HG02840 (cell line): ENCODE measurements around the gene KIRREL1.

Experiments
- ATAC-seq: cut with Tn5 transposase; IDR thresholded peaks from one replicate; pipeline ENCODE4 v1.9.1; 2021; ENCODE audit warnings: mild to moderate bottlenecking, moderate library complexity, moderate number of reproducible peaks; ENCODE audit not compliant: unreplicated experiment, low FRiP score

Gene KIRREL1

GRCh38 chr1:158059984-158060383 lies 66.5 kb downstream of the KIRREL1 start:
- ATAC-seq = no peak

GRCh38 chr1:158062174-158062573 lies 68.7 kb downstream of the KIRREL1 start:
- ATAC-seq = no peak

GRCh38 chr1:158067662-158068061 lies 74.2 kb downstream of the KIRREL1 start:
- no peak for ATAC-seq

DNA sequence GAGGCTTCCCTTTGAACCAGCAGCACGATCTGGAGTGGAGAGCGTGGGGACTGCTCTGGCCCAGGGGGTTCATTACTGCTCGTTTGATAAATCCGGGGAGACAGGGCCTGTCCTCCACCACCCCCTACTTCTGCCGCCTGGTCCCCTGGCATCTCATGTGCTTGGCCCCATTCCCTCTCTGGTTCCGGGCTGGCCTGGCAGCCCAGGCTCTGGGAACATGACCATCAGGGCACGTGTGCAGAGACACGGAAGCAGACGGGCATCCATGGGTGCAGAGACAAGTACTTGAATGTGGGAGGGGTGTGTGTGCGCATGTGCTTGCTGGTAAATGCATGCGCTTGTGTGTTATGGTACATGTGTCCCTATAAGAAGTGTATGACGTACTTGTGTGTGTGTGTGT lies 75.5 kb downstream of the KIRREL1 start:
- no peak for ATAC-seq

- ATAC-seq = no peak
Measured at GRCh38 chr1:158071138-158071537, 77.7 kb downstream of the KIRREL1 start.

DNA sequence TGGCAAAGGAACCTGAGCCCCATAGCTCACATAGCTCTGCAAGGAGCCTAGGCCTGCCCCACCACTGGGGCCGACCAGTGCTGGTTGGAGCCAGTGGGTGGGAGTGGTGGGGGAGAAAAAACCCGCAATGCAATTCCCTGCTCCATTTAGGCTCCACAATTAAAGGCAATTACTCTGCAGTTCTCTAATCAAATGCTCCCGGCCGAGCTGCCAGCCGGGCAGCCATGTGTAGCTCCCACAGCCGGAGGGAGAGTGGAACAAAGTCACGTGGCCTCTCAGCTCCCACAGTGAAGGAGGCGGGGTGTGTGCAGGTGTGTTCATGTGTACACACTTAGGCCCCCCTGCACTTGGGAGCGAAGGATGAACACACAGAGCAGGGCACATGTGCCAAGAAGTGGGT lies 81.6 kb downstream of the KIRREL1 start:
- no peak for ATAC-seq

GRCh38 chr1:158076441-158076840 lies 83.0 kb downstream of the KIRREL1 start:
- ATAC-seq = no peak

DNA sequence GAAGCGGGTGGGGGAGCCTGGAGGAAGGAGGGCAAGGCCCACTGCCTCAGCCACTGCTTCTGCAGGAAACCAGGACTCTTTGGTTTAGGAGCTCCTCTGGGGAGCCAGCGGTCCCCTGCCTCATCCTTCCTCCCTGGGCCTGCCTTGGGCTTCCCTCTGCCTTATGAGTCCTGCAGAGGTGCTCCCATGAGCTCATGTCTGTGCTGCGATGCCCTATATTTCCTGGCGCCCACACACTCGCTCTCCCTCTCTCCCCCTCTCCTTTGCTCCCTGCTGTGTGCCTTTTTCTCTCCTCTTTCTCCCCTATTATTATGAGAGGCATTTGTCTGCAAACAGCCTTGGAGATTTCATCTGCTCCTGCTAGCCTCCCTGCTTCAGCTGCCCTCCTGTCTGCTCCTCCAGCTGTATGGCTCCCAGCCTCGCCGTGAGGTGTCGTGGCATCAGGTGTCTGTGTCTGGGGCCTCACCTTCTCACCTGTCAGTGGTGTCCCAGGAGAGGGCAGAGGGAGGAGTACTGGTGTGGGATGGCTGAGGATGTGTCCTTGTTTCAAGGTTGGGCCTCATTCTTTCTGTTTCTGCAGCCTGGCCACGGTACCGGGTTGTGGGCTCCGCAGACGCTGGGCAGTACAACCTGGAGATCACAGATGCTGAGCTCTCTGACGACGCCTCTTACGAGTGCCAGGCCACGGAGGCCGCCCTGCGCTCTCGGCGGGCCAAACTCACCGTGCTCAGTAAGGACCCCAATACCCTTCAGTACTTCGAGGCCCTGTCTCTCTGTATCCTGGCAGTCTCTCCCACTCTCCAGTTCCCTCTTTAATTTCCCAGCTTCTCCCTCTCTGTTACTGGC lies 84.2 kb downstream of the KIRREL1 start:
- no peak for ATAC-seq

GRCh38 chr1:158078569-158079080 lies 85.2 kb downstream of the KIRREL1 start:
- ATAC-seq = no peak

DNA sequence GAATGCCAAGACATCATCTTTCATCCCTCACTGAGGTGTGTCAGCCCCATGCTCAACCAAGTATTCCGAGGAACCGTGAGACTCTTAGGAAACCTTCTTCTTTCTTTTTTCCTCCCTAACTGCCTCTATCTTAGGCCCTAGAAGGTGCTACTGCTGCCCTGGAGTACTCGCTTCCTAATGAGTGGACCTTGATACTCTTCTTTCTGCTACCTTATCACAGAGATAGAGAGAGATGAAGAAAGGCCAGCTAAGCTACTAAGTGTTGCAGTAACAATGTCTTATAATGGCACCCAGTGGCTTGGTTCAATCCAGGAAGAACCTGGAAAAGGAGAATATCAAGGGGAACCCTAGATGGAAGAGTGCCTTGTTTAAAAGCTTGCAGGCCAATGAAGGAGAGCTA lies 86.6 kb downstream of the KIRREL1 start:
- ATAC-seq = no peak

GRCh38 chr1:158084336-158084735 lies 90.9 kb downstream of the KIRREL1 start:
- ATAC-seq = no peak

DNA sequence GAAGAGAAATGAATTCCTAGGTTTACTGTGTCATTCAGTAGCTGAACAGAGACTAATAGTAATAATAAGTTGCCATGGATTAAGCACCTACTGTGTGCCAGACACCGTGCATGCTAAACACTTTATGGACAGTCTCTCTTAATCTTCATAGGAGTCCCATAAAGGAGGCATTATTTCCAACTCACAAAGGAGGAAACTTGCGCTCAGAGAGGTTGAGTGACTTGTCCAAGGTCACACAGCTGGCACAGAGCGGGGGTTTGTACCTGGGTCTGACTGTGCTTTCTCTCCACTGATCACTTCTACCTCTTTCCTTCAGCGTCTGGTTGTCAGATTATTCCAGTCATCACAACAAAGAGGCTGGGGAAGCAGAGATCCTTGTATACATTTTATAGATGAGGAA lies 91.3 kb downstream of the KIRREL1 start:
- no peak for ATAC-seq

DNA sequence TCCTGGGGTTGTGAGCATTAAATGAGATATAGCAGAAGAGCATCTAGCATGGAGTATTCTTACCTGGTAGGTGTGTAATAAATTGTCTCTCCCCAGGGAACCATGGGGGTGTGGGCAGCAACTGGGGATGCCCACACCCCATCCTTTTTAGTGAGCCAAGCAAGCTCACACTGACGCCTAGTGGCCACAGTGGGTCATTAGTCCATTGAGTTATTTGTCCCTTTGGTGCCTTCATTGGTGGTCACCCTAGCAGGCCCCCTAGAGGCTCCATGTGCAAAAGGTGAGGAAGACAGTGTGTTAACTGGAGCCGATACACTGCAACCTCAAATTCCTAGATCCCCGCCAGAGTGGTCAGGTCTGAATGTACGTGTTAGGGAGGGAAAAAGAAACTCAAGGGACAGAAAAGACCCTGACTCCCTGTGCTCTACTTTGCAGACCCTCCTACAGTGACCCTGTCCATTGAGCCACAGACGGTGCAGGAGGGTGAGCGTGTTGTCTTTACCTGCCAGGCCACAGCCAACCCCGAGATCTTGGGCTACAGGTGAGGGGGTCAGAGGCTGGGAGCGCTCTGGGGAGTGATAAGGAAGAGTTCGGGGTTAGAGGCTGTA lies 94.0 kb downstream of the KIRREL1 start:
- no peak for ATAC-seq

DNA sequence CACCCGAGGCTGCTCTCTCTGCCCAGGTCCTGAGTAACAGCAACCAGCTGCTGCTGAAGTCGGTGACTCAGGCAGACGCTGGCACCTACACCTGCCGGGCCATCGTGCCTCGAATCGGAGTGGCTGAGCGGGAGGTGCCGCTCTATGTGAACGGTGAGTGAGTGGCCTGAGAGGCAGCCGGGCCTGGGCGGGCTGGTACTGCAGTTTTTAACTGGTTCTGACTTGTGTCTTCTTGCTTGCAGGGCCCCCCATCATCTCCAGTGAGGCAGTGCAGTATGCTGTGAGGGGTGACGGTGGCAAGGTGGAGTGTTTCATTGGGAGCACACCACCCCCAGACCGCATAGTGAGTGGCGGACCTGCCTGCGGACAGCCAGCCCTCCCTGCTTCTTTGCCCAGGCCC lies 96.0 kb downstream of the KIRREL1 start:
- ATAC-seq = no peak

- ATAC-seq = no peak
Measured at GRCh38 chr1:158089925-158090637, 96.6 kb downstream of the KIRREL1 start.

- no peak for ATAC-seq
Measured at GRCh38 chr1:158093376-158093775, 99.9 kb downstream of the KIRREL1 start.

GRCh38 chr1:158094571-158094970 lies 101.1 kb downstream of the KIRREL1 start:
- ATAC-seq = no peak

DNA sequence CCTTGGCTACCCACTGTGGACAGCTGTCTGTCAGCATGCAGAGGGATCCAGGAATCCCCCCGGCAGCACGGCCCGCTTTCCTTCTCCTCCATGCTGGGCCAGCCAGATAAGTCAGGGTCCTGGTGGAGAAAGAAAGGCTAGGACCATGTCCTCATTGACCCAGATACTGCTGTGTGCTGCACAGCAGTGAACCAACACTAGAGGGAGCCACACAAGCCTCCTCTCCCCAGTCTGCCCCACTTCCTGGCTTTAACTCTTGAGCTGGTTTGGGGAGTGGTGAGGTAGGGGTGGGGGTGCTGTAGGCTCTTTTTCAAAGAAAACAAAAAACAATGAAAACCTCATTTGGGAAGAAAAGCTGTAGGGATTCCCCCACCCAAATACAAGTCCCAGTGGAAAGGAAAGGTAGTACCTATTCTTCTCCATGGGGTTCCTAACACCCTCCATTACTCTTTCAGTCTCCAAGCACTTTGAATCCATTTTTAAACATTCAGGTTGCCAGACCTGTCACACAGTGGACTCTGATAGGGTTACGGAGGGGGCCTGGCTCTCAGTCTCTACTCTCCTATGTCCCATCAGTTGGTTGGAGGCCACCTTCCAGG lies 102.4 kb downstream of the KIRREL1 start:
- no peak for ATAC-seq

DNA sequence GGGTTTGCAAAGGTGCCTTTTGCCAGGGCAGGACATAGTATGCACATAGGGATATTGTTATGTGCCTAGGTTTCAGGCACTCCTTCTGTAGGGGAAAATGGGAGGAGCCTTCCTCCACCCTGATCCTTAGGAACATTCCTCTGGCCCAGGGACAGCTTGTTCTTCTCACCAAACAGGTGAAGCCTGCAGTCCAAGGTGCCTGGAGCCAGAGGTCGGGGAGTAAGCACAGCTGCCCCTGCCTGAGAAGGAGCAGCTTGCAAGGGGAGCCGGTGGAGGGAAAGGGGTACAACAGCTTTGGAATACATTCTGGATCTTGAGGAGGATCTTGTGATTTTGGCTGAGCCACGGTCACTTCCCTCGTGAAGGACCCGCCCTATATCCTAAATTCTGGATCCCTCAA lies 104.8 kb downstream of the KIRREL1 start:
- ATAC-seq = no peak

DNA sequence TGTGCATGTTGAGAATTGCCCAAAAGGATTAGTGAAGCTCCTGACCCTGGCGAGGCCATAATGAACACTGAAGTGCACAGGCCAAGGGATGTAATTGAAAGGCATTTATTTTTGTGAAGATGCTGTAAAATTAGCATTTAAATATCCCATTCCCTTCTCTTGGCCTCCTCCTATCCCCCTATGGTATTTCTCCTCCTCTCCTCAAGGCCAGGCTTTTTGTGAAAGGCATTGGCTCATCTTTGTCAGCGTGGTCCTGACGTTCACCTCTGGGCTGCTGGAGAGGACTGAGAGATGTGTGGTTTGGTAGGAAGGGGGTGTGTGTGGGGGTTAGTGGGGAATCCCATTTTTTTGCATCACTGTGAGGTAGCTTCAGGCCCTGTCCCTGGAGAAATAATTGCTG lies 105.7 kb downstream of the KIRREL1 start:
- no peak for ATAC-seq

GRCh38 chr1:158100498-158100897 lies 107.1 kb downstream of the KIRREL1 start:
- no peak for ATAC-seq
